ENCODE data around the gene KAT6B.

The KAT6B gene

DNA sequence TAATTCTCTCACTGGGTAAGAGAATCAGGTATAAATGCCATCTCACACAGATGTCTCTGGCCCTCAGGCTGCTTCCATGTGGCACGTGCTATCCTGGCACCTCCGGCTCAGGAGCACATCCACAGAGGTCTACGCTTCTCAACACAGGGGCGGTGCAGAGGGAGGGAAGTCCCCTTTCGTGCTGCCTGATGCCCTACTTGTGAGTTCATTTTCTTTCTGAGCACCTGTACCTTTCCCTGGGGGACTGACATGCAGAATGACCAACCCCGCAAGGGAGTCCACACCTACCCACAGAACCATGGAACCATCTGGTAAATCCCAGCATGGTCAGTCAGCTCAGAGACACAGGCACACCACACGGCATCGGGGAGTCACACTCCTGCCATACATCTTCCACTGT is 186.1 kb downstream of the KAT6B start:
- DNase-seq (ENCODE audit: low read depth) = no peak
- H3K4me3 ChIP-seq (ENCODE audit: low read length) = no peak overlapping the region
- TF ChIP-seq, protein P1, sequence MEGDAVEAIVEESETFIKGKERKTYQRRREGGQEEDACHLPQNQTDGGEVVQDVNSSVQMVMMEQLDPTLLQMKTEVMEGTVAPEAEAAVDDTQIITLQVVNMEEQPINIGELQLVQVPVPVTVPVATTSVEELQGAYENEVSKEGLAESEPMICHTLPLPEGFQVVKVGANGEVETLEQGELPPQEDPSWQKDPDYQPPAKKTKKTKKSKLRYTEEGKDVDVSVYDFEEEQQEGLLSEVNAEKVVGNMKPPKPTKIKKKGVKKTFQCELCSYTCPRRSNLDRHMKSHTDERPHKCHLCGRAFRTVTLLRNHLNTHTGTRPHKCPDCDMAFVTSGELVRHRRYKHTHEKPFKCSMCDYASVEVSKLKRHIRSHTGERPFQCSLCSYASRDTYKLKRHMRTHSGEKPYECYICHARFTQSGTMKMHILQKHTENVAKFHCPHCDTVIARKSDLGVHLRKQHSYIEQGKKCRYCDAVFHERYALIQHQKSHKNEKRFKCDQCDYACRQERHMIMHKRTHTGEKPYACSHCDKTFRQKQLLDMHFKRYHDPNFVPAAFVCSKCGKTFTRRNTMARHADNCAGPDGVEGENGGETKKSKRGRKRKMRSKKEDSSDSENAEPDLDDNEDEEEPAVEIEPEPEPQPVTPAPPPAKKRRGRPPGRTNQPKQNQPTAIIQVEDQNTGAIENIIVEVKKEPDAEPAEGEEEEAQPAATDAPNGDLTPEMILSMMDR (IDR thresholded peaks at IDR 0.05; ENCODE audit: insufficient read depth, low read depth, low read length, missing control alignments) = no peak

DNA sequence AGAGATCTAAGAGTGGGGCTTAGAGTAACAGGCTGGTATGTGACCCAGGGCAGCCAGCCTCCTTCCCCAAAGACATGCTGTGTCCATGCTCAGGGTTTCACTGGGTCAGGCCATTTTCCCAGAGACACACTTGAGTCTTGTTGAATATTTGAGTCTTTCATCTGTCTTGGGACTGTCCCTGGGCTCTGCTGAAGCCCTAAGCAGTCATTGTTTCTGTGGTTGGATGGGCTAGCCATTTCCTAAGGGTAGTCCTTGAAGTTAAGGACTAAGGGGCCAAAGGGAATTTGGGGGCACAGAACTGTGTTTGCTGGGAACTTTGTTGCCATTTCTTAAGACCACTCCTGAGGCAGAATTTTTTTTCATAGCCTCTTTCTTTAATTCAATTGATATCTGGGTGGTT is 186.6 kb downstream of the KAT6B start:
- no peak for DNase-seq (ENCODE audit: low read depth)
- no peak overlapping the region for H3K4me3 ChIP-seq (ENCODE audit: low read length)
- TF ChIP-seq, protein P1 (IDR thresholded peaks at IDR 0.05; ENCODE audit: insufficient read depth, low read depth, low read length, missing control alignments) = no peak

DNA sequence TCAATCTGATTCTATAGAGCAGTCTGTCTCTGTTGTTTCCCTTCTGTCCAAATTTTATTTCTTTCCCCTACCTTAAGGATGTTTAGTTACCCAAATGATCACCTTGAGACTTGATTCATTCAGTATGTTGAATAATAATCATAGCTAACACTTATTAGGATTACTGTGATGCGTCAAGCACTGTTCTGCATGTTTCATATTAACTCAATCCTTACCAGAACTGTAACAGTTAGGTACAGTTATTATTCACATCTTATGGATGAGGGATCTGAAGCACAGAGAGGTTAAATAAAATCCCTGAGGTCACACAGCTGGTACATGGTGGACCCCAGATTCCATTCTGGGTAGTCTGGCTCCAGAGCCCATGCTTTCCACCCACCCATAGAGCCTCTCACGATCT is 187.1 kb downstream of the KAT6B start:
- no peak overlapping the region for H3K4me3 ChIP-seq (ENCODE audit: low read length)
- no peak for DNase-seq (ENCODE audit: low read depth)

DNA sequence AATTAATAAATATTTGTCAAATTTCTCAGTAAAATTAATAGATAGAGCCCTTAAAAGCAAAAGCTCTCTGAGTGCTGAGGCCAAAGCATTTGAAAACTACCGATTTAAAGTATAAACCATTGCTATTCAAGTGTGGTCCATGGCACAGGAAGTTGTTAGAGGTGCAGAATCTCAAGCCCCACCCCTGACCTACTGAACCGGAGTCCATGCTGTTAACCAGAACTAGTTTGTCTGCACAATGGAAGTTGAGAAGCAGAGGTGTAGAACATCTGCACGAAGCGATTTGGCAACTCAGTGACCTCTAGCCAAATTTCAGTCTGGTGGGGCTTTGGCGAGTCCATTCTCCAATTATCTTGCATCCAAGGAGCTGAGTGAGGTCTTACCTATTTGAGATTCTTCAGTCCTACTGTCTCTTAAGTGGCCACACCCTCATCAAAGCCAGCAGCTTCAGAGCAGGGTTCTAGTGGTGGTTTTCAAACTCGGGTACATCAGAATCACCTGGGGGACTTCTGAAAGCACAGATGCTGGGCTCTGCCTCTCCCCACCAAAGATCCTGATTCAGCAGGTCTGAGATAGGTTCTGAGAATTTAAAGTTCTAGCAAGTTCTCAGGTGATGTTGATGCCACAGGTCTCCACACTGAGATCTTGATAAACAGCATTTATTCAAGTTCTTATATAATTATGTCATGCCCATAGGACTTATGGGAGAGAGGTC is 188.3 kb downstream of the KAT6B start:
- H3K4me3 ChIP-seq (ENCODE audit: low read length) = no peak overlapping the region
- TF ChIP-seq, protein P1 (IDR thresholded peaks at IDR 0.05; ENCODE audit: insufficient read depth, low read depth, low read length, missing control alignments) = no peak
- no peak for DNase-seq (ENCODE audit: low read depth)

More for the DNA sequence above, 187.1 kb downstream of the KAT6B start:
- TF ChIP-seq, protein P1 (IDR thresholded peaks at IDR 0.05; ENCODE audit: insufficient read depth, low read depth, low read length, missing control alignments) = no peak

DNA sequence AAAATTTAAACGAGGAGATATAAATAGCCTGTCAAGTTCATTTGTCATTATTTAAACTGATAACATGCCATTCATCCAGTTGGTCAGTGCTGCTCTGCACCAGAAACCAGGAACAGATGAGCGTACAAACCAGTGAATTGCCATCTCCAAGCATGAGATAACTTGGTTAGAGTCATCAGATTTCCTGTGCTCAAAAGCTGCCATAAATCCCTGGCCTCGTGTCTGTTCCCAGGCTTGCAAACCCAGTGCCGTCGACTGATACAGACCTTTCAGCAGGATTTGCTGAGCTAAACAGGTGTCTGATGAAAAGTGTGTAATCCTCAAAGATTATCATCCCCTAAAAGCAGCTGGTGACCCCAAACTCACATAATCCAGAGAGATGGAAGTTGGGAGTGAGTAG is 189.0 kb downstream of the KAT6B start:
- H3K4me3 ChIP-seq (ENCODE audit: low read length) = no peak overlapping the region
- no peak for DNase-seq (ENCODE audit: low read depth)
- TF ChIP-seq, protein P1 (IDR thresholded peaks at IDR 0.05; ENCODE audit: insufficient read depth, low read depth, low read length, missing control alignments) = no peak

DNA sequence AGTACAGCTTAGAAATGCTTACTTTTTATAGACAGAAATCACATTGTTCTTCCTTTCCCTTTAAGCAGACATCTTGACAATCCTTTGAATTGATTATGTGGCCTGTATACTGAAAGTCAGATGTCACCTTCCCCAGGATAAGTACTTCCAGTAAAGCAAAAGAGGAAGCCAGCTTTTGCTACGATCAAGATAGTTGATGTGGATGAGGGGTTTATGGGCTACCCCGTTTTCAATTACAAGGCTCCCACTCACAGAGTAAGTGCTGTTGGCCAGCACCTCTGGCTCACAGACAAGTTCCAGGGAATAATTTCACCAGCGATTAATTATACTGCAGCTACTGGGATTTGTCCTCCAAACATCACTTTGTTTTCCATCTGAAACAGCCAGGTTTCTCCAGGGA is 189.9 kb downstream of the KAT6B start:
- TF ChIP-seq, protein P1 (IDR thresholded peaks at IDR 0.05; ENCODE audit: insufficient read depth, low read depth, low read length, missing control alignments) = no peak
- DNase-seq (ENCODE audit: low read depth) = no peak
- no peak overlapping the region for H3K4me3 ChIP-seq (ENCODE audit: low read length)

DNA sequence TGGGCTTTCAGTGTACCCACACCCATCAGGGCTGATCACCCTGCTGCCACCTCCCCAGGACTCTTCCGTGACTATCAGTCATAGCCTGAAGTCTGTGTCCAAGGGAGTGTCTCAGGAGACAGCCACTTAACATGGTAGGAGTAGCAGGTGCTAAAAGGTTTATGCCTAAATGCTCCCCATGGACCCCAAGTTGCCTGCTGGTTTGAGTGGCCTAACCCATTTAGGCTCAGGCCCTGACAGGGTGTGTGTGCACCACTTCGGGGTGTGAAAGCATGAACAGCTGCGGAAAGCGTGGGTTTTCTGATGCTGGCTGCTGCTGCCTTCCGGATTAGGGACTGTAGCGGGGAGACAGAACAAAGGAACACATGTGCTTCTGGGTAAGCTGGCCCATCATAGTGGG is 191.9 kb downstream of the KAT6B start:
- no peak for DNase-seq (ENCODE audit: low read depth)
- TF ChIP-seq, protein P1 (IDR thresholded peaks at IDR 0.05; ENCODE audit: insufficient read depth, low read depth, low read length, missing control alignments) = no peak

More for the DNA sequence above, 191.9 kb downstream of the KAT6B start:
- H3K4me3 ChIP-seq (ENCODE audit: low read length) = no peak overlapping the region

Measured in epithelial cell of esophagus (primary cell).